ENCODE measurements around the gene GDI1.
"Not testable (repeated sequence)": the region's sequence is repeated elsewhere in the genome, so short reads cannot be mapped to it uniquely, and the experiment has no call there.

The GDI1 gene

GRCh38 chrX:154399527-154400368 lies 37.2 kb upstream of the GDI1 start:
- Histone ChIP-seq H3K27me3 (ENCODE audit: control insufficient read depth, insufficient read depth, low read length, poor library complexity, severe bottlenecking) (no peaks in the 10 kb centered on the region), H3K27ac (ENCODE audit: insufficient read depth, low read depth, low read length, poor library complexity, severe bottlenecking) (no peak overlapping the region), H3K4me3 (ENCODE audit: insufficient read depth, low read depth, low read length) (peak overlapping the region; percentile 80), H3K9me3 (ENCODE audit: control insufficient read depth, low read length) (no peaks in the 10 kb centered on the region), H3K36me3 (ENCODE audit: control insufficient read depth, insufficient read depth, low read length) (peaks cover 12% of the 10 kb centered on the region), H3K4me1 (ENCODE audit: control insufficient read depth, insufficient read depth, low read length) (no peaks in the 10 kb centered on the region)
- WGBS, 2 experiments, result 72 to 93% methylated on average over 8 to 14 of the region's 14 CpGs

GRCh38 chrX:154400369-154400817 lies 36.6 kb upstream of the GDI1 start:
- not testable (repeated sequence) for H3K27me3 ChIP-seq (ENCODE audit: control insufficient read depth, insufficient read depth, low read length, poor library complexity, severe bottlenecking); H3K27ac ChIP-seq (ENCODE audit: insufficient read depth, low read depth, low read length, poor library complexity, severe bottlenecking); H3K4me3 ChIP-seq (ENCODE audit: insufficient read depth, low read depth, low read length); H3K9me3 ChIP-seq (ENCODE audit: control insufficient read depth, low read length); H3K4me1 ChIP-seq (ENCODE audit: control insufficient read depth, insufficient read depth, low read length)
- peaks cover 12% of the 10 kb centered on the region for H3K36me3 ChIP-seq (ENCODE audit: control insufficient read depth, insufficient read depth, low read length)
- 94 to 95% methylated on average over 4 to 5 of the region's 6 CpGs for WGBS, 2 experiments

- H3K4me1 ChIP-seq (ENCODE audit: control insufficient read depth, insufficient read depth, low read length), result no peaks in the 10 kb centered on the region
- 77 to 84% methylated on average over 6 of the region's 6 CpGs for WGBS, 2 experiments
- H3K9me3 ChIP-seq (ENCODE audit: control insufficient read depth, low read length), result no peaks in the 10 kb centered on the region
- H3K27me3 ChIP-seq (ENCODE audit: control insufficient read depth, insufficient read depth, low read length, poor library complexity, severe bottlenecking), result no peaks in the 10 kb centered on the region
- H3K4me3 ChIP-seq (ENCODE audit: insufficient read depth, low read depth, low read length), result no peak overlapping the region
- peaks cover 12% of the 10 kb centered on the region for H3K36me3 ChIP-seq (ENCODE audit: control insufficient read depth, insufficient read depth, low read length)
- no peak overlapping the region for H3K27ac ChIP-seq (ENCODE audit: insufficient read depth, low read depth, low read length, poor library complexity, severe bottlenecking)
These were observed 35.7 kb upstream of the GDI1 start for GRCh38 chrX:154401045-154401799.

GRCh38 chrX:154401918-154402621 lies 34.9 kb upstream of the GDI1 start:
- no peaks in the 10 kb centered on the region for H3K27me3 ChIP-seq (ENCODE audit: control insufficient read depth, insufficient read depth, low read length, poor library complexity, severe bottlenecking)
- 77 to 80% methylated on average over 4 to 6 of the region's 6 CpGs for WGBS, 2 experiments
- no peaks in the 10 kb centered on the region for H3K9me3 ChIP-seq (ENCODE audit: control insufficient read depth, low read length)
- peaks cover 12% of the 10 kb centered on the region for H3K36me3 ChIP-seq (ENCODE audit: control insufficient read depth, insufficient read depth, low read length)
- no peaks in the 10 kb centered on the region for H3K4me1 ChIP-seq (ENCODE audit: control insufficient read depth, insufficient read depth, low read length)
- no peak overlapping the region for H3K4me3 ChIP-seq (ENCODE audit: insufficient read depth, low read depth, low read length)
- no peak overlapping the region for H3K27ac ChIP-seq (ENCODE audit: insufficient read depth, low read depth, low read length, poor library complexity, severe bottlenecking)

DNA sequence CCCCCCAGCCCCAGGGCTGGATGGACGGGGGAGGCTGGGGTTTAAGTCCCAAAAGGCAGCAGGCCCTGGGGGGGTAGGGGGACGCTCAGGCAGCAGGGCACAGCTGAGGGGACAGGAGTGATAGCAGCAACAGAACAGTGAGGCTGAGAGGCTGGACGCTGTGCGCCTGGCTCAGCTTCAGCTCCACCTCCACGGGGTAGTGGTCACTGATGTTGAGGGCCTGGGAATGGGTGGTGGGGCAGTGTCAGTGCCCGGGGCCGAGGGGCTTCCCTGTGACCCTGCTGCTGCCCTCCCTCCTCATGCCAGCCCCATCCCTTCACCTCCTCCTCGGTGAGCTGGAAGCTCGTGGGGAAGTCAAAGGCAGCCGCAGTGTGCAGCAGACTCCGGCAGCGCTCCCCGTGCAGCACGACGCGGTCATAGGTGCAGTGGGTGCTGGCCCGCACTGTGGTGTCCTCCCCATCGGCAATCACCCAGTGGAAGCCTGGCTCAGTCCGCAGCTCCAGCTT lies 34.3 kb upstream of the GDI1 start:
- H3K4me3 ChIP-seq (ENCODE audit: insufficient read depth, low read depth, low read length), result no peak overlapping the region
- no peak overlapping the region for H3K27ac ChIP-seq (ENCODE audit: insufficient read depth, low read depth, low read length, poor library complexity, severe bottlenecking)
- 88 to 89% methylated on average over 19 of the region's 19 CpGs for WGBS, 2 experiments
- no peaks in the 10 kb centered on the region for H3K9me3 ChIP-seq (ENCODE audit: control insufficient read depth, low read length)
- H3K4me1 ChIP-seq (ENCODE audit: control insufficient read depth, insufficient read depth, low read length), result no peaks in the 10 kb centered on the region
- H3K27me3 ChIP-seq (ENCODE audit: control insufficient read depth, insufficient read depth, low read length, poor library complexity, severe bottlenecking), result no peaks in the 10 kb centered on the region
- H3K36me3 ChIP-seq (ENCODE audit: control insufficient read depth, insufficient read depth, low read length), result peaks cover 12% of the 10 kb centered on the region

DNA sequence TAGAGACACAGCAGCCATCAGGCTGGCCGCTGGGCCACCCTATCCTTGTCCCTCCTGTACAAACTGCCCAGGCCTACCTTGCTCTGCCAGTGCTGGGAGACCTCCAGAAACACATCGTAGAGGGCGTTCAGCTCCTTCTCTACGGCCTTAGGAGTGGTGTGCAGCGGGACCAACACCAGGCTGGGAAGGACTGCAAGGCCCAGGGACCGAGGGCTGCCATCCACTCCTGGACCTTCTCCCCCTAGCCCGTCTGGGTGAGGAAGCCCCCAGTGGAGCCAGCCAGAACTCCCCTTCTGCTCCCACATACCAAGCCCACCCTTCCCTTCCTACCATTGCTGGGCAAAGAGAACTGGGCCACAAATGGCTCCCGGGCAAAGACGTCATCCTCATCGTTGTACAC lies 33.8 kb upstream of the GDI1 start:
- Histone ChIP-seq H3K27ac (ENCODE audit: insufficient read depth, low read depth, low read length, poor library complexity, severe bottlenecking) (no peak overlapping the region), H3K4me1 (ENCODE audit: control insufficient read depth, insufficient read depth, low read length) (no peaks in the 10 kb centered on the region), H3K36me3 (ENCODE audit: control insufficient read depth, insufficient read depth, low read length) (peaks cover 12% of the 10 kb centered on the region), H3K4me3 (ENCODE audit: insufficient read depth, low read depth, low read length) (no peak overlapping the region), H3K9me3 (ENCODE audit: control insufficient read depth, low read length) (no peaks in the 10 kb centered on the region), H3K27me3 (ENCODE audit: control insufficient read depth, insufficient read depth, low read length, poor library complexity, severe bottlenecking) (no peaks in the 10 kb centered on the region)
- WGBS, 2 experiments, result 92% methylated on average over 10 of the region's 10 CpGs

DNA sequence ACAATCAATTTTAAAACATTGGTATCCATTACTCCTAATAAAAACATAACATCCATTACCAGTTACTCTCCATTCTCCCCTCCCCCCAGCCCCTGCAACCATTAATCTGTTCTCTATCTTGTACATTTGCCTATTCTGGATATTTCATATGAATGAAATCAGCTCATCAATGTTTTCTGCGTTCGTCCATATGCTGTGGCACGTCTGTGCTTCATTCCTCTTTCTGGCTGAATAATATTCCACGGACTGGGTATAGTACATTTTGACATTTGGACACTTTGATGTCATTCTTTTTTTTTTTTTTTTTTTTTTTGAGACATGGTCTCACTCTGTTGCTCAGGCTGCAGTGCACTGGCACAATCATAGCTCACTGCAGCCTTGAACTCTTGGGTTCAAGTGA lies 33.1 kb upstream of the GDI1 start:
- 97 to 100% methylated on average over 3 to 4 of the region's 4 CpGs for WGBS, 2 experiments
- Histone ChIP-seq H3K27me3 (ENCODE audit: control insufficient read depth, insufficient read depth, low read length, poor library complexity, severe bottlenecking) (no peaks in the 10 kb centered on the region), H3K4me1 (ENCODE audit: control insufficient read depth, insufficient read depth, low read length) (no peaks in the 10 kb centered on the region), H3K27ac (ENCODE audit: insufficient read depth, low read depth, low read length, poor library complexity, severe bottlenecking) (no peak overlapping the region), H3K4me3 (ENCODE audit: insufficient read depth, low read depth, low read length) (no peak overlapping the region), H3K36me3 (ENCODE audit: control insufficient read depth, insufficient read depth, low read length) (peaks cover 12% of the 10 kb centered on the region), H3K9me3 (ENCODE audit: control insufficient read depth, low read length) (no peaks in the 10 kb centered on the region)

GRCh38 chrX:154404625-154405192 lies 32.2 kb upstream of the GDI1 start:
- H3K36me3 ChIP-seq (ENCODE audit: control insufficient read depth, insufficient read depth, low read length), result peaks cover 7% of the 10 kb centered on the region
- no peak overlapping the region for H3K27ac ChIP-seq (ENCODE audit: insufficient read depth, low read depth, low read length, poor library complexity, severe bottlenecking)
- H3K4me3 ChIP-seq (ENCODE audit: insufficient read depth, low read depth, low read length), result no peak overlapping the region
- H3K4me1 ChIP-seq (ENCODE audit: control insufficient read depth, insufficient read depth, low read length), result no peaks in the 10 kb centered on the region
- 92 to 96% methylated on average over 16 of the region's 16 CpGs for WGBS, 2 experiments
- H3K9me3 ChIP-seq (ENCODE audit: control insufficient read depth, low read length), result no peaks in the 10 kb centered on the region
- no peaks in the 10 kb centered on the region for H3K27me3 ChIP-seq (ENCODE audit: control insufficient read depth, insufficient read depth, low read length, poor library complexity, severe bottlenecking)

DNA sequence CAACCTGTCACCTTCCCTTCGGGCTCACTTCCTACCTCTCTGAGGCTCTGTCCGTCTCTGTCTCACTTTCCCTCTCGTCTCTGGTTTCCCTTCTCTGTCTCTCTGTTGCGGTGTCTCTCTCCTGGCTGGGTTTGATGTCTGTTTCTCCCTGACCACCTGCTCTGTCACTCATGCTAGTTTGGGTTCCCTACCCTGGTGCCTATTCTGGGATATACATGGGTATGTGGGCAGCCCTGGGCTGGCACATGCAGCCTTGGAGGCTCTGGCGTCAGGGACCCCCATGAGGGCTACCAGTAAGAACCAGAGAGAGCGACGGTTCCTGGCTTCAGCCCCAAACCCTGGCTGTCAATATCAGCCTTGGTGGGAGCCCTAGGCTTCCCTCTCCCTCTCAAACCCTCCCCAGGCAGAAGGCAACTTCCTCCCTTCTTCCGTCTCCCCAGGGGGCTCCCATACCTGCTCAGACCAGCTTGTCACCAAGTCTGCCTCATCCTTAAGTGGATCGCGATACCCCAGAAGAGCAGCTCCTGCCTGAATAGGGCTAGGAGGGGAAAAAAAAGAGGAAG lies 28.2 kb upstream of the GDI1 start:
- Histone ChIP-seq H3K27ac (ENCODE audit: insufficient read depth, low read depth, low read length, poor library complexity, severe bottlenecking) (no peak overlapping the region), H3K9me3 (ENCODE audit: control insufficient read depth, low read length) (no peaks in the 10 kb centered on the region), H3K4me1 (ENCODE audit: control insufficient read depth, insufficient read depth, low read length) (peaks cover 4% of the 10 kb centered on the region), H3K36me3 (ENCODE audit: control insufficient read depth, insufficient read depth, low read length) (no peaks in the 10 kb centered on the region), H3K27me3 (ENCODE audit: control insufficient read depth, insufficient read depth, low read length, poor library complexity, severe bottlenecking) (no peaks in the 10 kb centered on the region), H3K4me3 (ENCODE audit: insufficient read depth, low read depth, low read length) (peak overlapping the region; percentile 13)
- 53 to 55% methylated on average over 10 of the region's 10 CpGs for WGBS, 2 experiments
